22Rv1 (cell line): ENCODE results near the gene ARFGAP1.

Experiments used
- CTCF ChIP-seq: fragments of 450-650 bp; IDR thresholded peaks from 2 replicates; pipeline ENCODE4 v1.5.1; 2017; ENCODE audit warnings: mild to moderate bottlenecking
- ZFX ChIP-seq: fragments of 450-650 bp; IDR thresholded peaks from 2 replicates; pipeline ENCODE4 v1.6.1; 2017; ENCODE audit warnings: antibody characterized with exemption, borderline replicate concordance

DNA sequence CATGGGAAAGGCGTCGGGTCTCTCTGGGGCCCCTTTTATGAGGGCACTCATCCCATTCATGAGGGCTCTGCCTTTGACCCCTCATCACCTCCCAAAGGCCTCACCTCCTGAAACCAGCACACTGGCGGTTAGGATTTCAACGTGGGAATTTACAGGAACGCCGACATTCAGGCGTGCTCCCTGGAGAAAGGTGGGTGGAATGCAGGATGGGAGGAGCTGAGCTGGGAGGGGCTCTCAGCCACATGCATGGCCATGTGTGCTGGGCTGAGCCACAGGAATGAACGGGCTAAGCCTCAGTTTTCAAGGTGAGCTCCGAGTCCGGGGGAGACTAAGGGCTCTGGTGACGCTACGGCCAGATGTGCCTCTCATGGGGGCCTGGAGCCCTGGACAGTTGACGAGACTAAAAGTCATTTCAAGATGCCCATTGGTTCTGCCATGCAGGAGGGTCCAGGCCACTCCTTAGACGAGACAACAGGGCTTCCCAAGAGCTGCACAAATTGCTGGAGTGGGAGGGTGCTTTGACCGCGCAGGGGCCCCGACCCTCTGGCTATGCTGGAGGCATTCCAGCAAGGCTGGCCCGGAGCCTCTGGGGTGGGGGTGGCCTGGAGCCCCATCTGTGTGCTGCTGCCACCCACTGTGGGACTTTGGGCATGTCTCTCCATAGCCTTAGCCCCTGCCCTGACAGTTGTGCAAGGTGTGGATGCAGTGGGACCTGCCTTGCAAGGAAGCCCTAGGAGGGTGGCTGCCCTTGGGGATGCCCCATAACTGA lies 3.8 kb upstream of the ARFGAP1 start:
- no peak for TF ChIP-seq CTCF
- TF ChIP-seq ZFX, result no peak
